ENCODE measurements around the gene MPRIP. TPM values are rescaled to one million over a fixed set of nuclear protein-coding genes. Genes with fewer than 3 reads are reported as not detected.

The MPRIP gene
- polyA plus RNA-seq, 1 of the 3 experiments (the other 2 are of a cell fraction) = 64.4 TPM

GRCh38 chr17:17176341-17176740 is 134.1 kb downstream of the MPRIP start:
- Histone ChIP-seq H3K4me2 (no peak overlapping the region), H3K9me2 (no peaks in the 10 kb centered on the region), H3K4me3 (ENCODE audit: low read depth in 2 of 2, low read length in 1 of 2) (no peak overlapping the region), H2AFZ (ENCODE audit: low read depth) (no peak overlapping the region), H3K9me3 (no peaks in the 10 kb centered on the region), H3K4me1 (ENCODE audit: control insufficient read depth in 1 of 2, insufficient read depth in 2 of 2, low read depth in 1 of 2, low read length in 1 of 2) (peaks cover 0 to 13% of the 10 kb centered on the region in 2 experiments; a peak in 1 of 4 replicates), H3F3A (replicated peaks; ENCODE audit: insufficient read depth) (peaks cover 4% of the 10 kb centered on the region), H3K79me2 (ENCODE audit: insufficient read depth) (no peaks in the 10 kb centered on the region), H4K20me1 (ENCODE audit: insufficient read depth) (no peaks in the 10 kb centered on the region), H3K36me3 (replicated peaks in 1 of 2; ENCODE audit: control insufficient read depth in 1 of 2, insufficient read depth in 2 of 2, low read length in 1 of 2) (peaks cover 36 to 81% of the 10 kb centered on the region in 2 experiments), H3K9ac (no peak overlapping the region), H3K27ac (ENCODE audit: low read depth in 2 of 2, low read length in 1 of 2) (no peak overlapping the region), H3K27me3 (ENCODE audit: insufficient read depth) (no peaks in the 10 kb centered on the region)
- DNase-seq = no peak
- 93% methylated on average over 12 of the region's 12 CpGs for WGBS (ENCODE audit: low lambda C conversion rate)
- TF ChIP-seq GATA2 (CRISPR knock-in tag; IDR thresholded peaks at IDR 0.05) = no peak
- TF ChIP-seq EZH2phosphoT487 (IDR thresholded peaks at IDR 0.05; ENCODE audit: borderline replicate concordance, low read depth) = no peak
- no peak for TF ChIP-seq REST (IDR thresholded peaks at IDR 0.05; ENCODE audit: low read depth, low read length)
- TF ChIP-seq GABPA (IDR thresholded peaks at IDR 0.05; ENCODE audit: low read depth) = no peak
- TF ChIP-seq PBX3 (IDR thresholded peaks at IDR 0.05) = no peak
- TF ChIP-seq SIN3A (IDR thresholded peaks at IDR 0.05; ENCODE audit: borderline replicate concordance, low read depth, low read length) = no peak
- TF ChIP-seq IRF3 (IDR thresholded peaks at IDR 0.05; ENCODE audit: low read depth, low read length) = no peak
- no peak for TF ChIP-seq ZBTB33 (IDR thresholded peaks at IDR 0.05; ENCODE audit: borderline replicate concordance, low read depth)
- TF ChIP-seq MEF2A (IDR thresholded peaks at IDR 0.05; ENCODE audit: borderline replicate concordance, low read depth) = no peak
- no peak for TF ChIP-seq YY1 (IDR thresholded peaks at IDR 0.05; ENCODE audit: low read depth)
- no peak for TF ChIP-seq USF1 (IDR thresholded peaks at IDR 0.05; ENCODE audit: borderline replicate concordance, low read depth)
- TF ChIP-seq NRF1 (IDR thresholded peaks at IDR 0.05; ENCODE audit: low read depth, low read length) = no peak
- no peak for TF ChIP-seq CTCF (IDR thresholded peaks at IDR 0.05)
- no peak for TF ChIP-seq MXI1 (IDR thresholded peaks at IDR 0.05; ENCODE audit: low read depth, low read length)
- no peak for TF ChIP-seq CHD2 (IDR thresholded peaks at IDR 0.05; ENCODE audit: low read length, partially characterized antibody)
- TF ChIP-seq SMC3 (IDR thresholded peaks at IDR 0.05; ENCODE audit: low read depth, low read length) = no peak
- POLR2A ChIA-PET = no interaction called here
- CTCF ChIA-PET = interaction anchor here (0.6 kb wide), 1 partner anchor 111 kb away, joined by 3 read pairs; no protein-coding TSS in a partner anchor
